Lower leg skin (tissue), 4 donors: ENCODE results near the gene MCTP1. TPM values are rescaled to one million over a fixed set of nuclear protein-coding genes. Genes with fewer than 3 reads are reported as not detected.

Source experiments
- DNase-seq, 2 donors: peaks; one replicate each; pipeline ENCODE4 v3.0.0-alpha.2; 2019; ENCODE audit warnings: low spot score in 2 of 2
- H3K4me3 ChIP-seq: fragments of 200-600 bp; sonication (generic); 2 replicates; pipeline ENCODE4 v1.5.1; 2017; ENCODE audit warnings: mild to moderate bottlenecking, low read depth; ENCODE audit not compliant: poor library complexity, severe bottlenecking
- POLR2A ChIP-seq, 2 donors: fragments of 450-650 bp; IDR thresholded peaks; one replicate each; pipeline ENCODE4 v1.6.1; 2016 to 2017; ENCODE audit warnings: antibody characterized with exemption in 2 of 2, mild to moderate bottlenecking in 1 of 2, moderate library complexity in 1 of 2
- WGBS, 2 donors: methylation state at CpG; one replicate each; pipeline ENCODE4 v1.1.5; 2018; 5-methylcytosine and 5-hydroxymethylcytosine counted together
- intact Hi-C: fragments of 100-400 bp; cut with DNase I; formaldehyde crosslinking; loops from one replicate; pipeline ENCODE4 v1.15.0; 2023; ENCODE audit warnings: low total_unique reads
- total RNA-seq, 4 donors: library from RNA; depleted of rRNA; stranded (reverse); fragments of >200 nt; gene quantifications; one replicate each; pipeline ENCODE4 v1.1.0, GENCODE V29; 2016
- TF ChIP-seq, protein P1 (sequence below), 3 donors: fragments of 450-650 bp; IDR thresholded peaks; one replicate each; pipeline ENCODE4 v1.5.1; 2016; ENCODE audit warnings: antibody characterized with exemption in 3 of 3, mild to moderate bottlenecking in 3 of 3, moderate library complexity in 2 of 3

The MCTP1 gene
- total RNA-seq, 4 donors from 2014 or later: 6.3 to 36.5 (median 9.8) TPM

DNA sequence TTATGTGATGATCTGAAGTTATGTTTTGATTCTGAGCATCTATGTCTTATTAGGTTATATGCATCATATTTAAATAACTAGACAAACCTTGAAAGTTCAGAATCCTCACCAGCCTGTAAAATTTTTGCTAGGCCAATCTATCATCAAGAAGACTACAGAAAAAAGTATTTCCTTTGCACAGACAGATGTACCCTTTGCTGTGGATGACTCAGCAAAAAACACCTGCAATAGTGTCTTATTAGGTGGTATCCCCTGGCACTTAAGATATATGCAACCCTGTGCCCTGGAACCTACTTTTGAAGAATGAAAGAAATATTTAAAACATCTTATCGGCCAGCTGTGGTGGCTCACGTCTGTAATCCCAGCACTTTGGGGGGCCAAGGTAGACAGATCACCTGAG, 535.9 kb downstream of the MCTP1 start:
- H3K4me3 ChIP-seq: no peak overlapping the region
- no peak for DNase-seq
- WGBS, 2 donors: 74 to 84% methylated on average over 2 of the region's 2 CpGs
- intact Hi-C loops: no loop called here
- no peak for TF ChIP-seq POLR2A (IDR thresholded peaks at IDR 0.05)
- TF ChIP-seq, protein P1, sequence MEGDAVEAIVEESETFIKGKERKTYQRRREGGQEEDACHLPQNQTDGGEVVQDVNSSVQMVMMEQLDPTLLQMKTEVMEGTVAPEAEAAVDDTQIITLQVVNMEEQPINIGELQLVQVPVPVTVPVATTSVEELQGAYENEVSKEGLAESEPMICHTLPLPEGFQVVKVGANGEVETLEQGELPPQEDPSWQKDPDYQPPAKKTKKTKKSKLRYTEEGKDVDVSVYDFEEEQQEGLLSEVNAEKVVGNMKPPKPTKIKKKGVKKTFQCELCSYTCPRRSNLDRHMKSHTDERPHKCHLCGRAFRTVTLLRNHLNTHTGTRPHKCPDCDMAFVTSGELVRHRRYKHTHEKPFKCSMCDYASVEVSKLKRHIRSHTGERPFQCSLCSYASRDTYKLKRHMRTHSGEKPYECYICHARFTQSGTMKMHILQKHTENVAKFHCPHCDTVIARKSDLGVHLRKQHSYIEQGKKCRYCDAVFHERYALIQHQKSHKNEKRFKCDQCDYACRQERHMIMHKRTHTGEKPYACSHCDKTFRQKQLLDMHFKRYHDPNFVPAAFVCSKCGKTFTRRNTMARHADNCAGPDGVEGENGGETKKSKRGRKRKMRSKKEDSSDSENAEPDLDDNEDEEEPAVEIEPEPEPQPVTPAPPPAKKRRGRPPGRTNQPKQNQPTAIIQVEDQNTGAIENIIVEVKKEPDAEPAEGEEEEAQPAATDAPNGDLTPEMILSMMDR (IDR thresholded peaks at IDR 0.05): no peak

DNA sequence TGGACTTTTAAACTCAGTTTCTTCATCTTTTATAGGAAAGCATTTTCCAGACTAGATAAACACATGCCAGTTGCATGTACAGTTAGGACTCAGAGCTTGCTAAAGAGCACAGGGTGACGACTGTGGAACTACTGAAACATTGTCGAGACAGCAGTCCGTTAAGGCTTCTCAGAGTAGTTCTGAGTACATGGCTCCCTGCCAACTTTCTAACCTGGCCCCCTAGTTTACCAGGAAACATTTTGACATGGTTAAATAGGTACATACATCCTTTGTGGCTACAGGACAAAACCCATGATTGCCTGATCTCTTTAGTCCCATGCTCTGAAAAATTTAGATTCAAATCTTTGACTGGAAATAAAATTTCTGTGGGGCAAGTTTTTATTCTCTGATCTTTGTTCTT, 536.7 kb downstream of the MCTP1 start:
- no peak overlapping the region for H3K4me3 ChIP-seq
- no peak for DNase-seq
- 64 to 72% methylated on average over 3 of the region's 3 CpGs for WGBS, 2 donors
- TF ChIP-seq, protein P1 (IDR thresholded peaks at IDR 0.05): no peak
- TF ChIP-seq POLR2A (IDR thresholded peaks at IDR 0.05): no peak
- intact Hi-C loops: no loop called here

DNA sequence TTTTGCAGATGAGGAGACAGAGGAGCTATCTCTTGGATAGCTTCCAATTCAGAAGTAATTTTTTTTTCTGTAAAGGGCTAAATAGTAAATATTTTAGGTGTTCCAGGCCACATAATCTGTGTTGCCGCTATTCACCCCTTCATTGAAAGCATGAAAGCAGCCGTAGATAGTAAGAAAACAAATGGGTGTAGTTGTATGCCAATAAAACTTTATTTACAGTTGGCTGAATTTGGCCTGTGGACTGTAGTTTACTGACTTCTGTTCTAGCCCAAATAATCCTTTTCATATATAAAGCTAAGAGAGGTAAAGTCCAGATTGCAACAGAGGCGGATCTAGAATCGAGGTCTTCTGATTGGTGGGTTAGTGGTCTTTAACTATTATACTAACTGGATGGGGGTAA, 537.5 kb downstream of the MCTP1 start:
- H3K4me3 ChIP-seq: no peak overlapping the region
- DNase-seq: no peak
- no peak for TF ChIP-seq POLR2A (IDR thresholded peaks at IDR 0.05)
- 82 to 98% methylated on average over 4 of the region's 4 CpGs for WGBS, 2 donors
- intact Hi-C loops: no loop called here

DNA sequence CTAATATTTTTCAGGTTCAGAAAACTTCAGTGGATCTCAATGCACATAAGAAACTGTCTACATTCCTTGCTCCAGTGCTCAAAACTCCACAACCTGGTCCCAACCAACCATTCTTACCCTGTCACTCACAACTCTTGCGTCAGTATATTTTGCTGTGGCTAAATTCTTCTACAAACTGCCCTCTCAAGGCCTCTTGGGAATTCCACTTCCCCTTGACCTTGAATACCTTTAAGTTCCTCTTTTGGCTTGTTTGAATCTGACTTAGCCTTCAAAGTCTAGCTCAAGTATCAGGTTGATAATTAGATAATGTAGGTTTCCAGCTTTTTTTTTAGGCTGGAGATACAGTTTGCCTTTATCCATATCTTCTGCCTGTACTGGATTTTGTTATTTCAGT, 538.2 kb downstream of the MCTP1 start:
- intact Hi-C loops: no loop called here
- TF ChIP-seq POLR2A (IDR thresholded peaks at IDR 0.05): no peak
- TF ChIP-seq, protein P1 (IDR thresholded peaks at IDR 0.05): no peak
- no peak overlapping the region for H3K4me3 ChIP-seq
- WGBS, 2 donors: 81 to 93% methylated on average over 1 of the region's 1 CpG
- DNase-seq: no peak

DNA sequence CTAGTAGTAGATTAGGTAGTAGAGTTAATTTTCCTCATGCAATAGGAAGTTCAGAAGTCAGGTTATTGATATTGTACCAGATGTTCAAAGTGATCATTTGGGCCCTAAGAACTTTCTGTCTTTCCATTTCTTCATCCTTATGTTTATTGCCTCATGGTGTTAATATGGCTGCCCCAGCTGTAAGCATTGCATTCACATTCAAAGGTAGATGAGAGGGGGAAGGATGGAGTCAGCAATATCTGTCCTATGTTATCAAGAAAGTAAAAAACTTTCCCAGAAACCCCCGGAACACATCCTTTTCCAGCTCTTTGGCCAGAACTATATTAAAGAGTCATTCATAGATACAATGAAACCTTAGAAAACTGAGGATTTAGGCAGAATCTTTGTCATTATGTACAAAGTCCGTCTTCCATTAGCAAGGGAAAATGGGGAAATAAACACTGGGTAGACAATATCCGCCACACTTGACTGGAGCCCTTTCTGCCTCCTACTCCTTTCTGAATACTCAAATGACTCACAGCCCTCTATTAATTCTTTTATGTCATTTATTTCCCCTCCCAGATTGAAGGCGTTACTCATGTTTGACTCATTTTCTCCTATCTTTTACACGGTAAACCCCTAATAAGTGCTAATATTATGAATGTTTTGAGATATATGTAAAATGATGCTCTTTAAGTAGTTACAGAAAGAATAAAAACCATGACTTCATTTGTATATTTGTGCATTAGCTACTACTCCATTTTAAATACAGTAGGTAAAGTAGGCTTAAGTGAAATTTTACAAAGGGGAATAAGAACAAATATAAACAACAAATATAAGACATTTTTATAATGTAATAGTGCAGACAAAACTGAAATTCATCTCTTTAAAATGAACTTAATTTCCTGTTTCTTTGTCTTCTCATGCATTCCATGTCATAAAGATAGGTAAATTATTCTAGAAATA, 538.8 kb downstream of the MCTP1 start:
- TF ChIP-seq POLR2A (IDR thresholded peaks at IDR 0.05): no peak
- TF ChIP-seq, protein P1 (IDR thresholded peaks at IDR 0.05): no peak
- no peak overlapping the region for H3K4me3 ChIP-seq
- intact Hi-C loops: no loop called here
- no peak for DNase-seq
- WGBS, 2 donors: 68 to 79% methylated on average over 5 of the region's 5 CpGs

DNA sequence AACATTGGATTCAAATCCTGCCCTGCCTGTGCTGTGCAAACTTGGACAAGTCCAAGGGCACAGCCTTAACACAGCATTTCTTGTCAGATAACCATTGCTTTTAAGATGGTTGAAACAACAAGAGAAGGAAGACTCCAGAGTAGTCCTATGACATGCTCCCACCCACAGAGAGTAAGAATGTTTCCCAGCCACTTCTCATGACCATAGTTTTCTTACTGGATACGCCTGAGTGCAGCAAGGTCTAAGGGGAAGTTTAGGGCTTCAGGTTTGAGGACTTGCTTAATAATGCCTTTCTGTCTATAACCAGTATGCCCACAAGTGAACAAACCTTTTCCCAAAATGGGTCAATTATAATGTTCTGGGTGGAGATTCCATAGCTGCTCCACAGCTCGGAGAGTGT, 540.0 kb downstream of the MCTP1 start:
- H3K4me3 ChIP-seq: no peak overlapping the region
- TF ChIP-seq, protein P1 (IDR thresholded peaks at IDR 0.05): no peak
- no peak for TF ChIP-seq POLR2A (IDR thresholded peaks at IDR 0.05)
- no peak for DNase-seq
- intact Hi-C loops: no loop called here
- 73 to 87% methylated on average over 2 of the region's 2 CpGs for WGBS, 2 donors
